ENCODE data around the gene GNAQ.

The GNAQ gene

DNA sequence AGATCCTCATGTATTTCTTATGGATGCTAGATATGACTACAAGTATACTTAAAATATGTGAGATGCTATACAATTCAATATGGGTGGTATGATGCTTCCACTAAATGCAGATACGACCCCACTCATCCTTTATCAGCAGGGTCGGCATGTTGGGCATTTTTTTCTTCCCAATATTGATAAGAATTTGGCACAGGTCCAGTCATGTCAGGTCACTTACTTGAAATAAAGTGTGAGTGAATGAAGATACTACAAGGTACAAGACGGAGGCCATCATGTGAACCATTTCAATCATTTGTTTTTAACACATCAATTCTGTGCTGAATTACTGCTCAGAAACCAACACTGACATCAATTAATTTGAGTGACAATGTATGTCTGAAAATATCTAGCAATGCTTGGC, 236.6 kb downstream of the GNAQ start:
- no peaks in the 10 kb centered on the region for H3F3A ChIP-seq (ENCODE audit: control insufficient read depth, insufficient read depth)
- H3K4me2 ChIP-seq (ENCODE audit: low read length): no peak overlapping the region
- no peaks in the 10 kb centered on the region for H3K36me3 ChIP-seq (ENCODE audit: control insufficient read depth, low read length)
- no peaks in the 10 kb centered on the region for H3K9me3 ChIP-seq (ENCODE audit: control insufficient read depth, insufficient read depth, low read length)
- no peaks in the 10 kb centered on the region for H3K4me1 ChIP-seq (ENCODE audit: control insufficient read depth, low read length)
- no peaks in the 10 kb centered on the region for H3K79me2 ChIP-seq (ENCODE audit: control insufficient read depth, low read length)
- TF ChIP-seq CTCF (IDR thresholded peaks at IDR 0.05; ENCODE audit: low read depth, low read length, poor library complexity, severe bottlenecking) (no peak), EZH2phosphoT487 (IDR thresholded peaks at IDR 0.05; ENCODE audit: borderline replicate concordance, low read length) (no peak)
- no peak overlapping the region for H3K27ac ChIP-seq (ENCODE audit: low read depth, low read length)
- no peak overlapping the region for H3K4me3 ChIP-seq (ENCODE audit: low read length)
- no peaks in the 10 kb centered on the region for H4K20me1 ChIP-seq (ENCODE audit: control insufficient read depth, insufficient read depth, low read depth, low read length)
- peaks cover 4% of the 10 kb centered on the region; the same call in 1 of the 2 replicates for H3K27me3 ChIP-seq (ENCODE audit: control insufficient read depth, low read length)
- no peaks in the 10 kb centered on the region for H3K9me2 ChIP-seq (replicated peaks; ENCODE audit: control insufficient read depth, low read length)

- H3F3A ChIP-seq (ENCODE audit: control insufficient read depth, insufficient read depth): no peaks in the 10 kb centered on the region
- no peaks in the 10 kb centered on the region for H3K36me3 ChIP-seq (ENCODE audit: control insufficient read depth, low read length)
- H3K4me1 ChIP-seq (ENCODE audit: control insufficient read depth, low read length): no peaks in the 10 kb centered on the region
- H3K9me2 ChIP-seq (replicated peaks; ENCODE audit: control insufficient read depth, low read length): no peaks in the 10 kb centered on the region
- no peak overlapping the region for H3K4me3 ChIP-seq (ENCODE audit: low read length)
- TF ChIP-seq EZH2phosphoT487 (IDR thresholded peaks at IDR 0.05; ENCODE audit: borderline replicate concordance, low read length): no peak
- no peak for TF ChIP-seq CTCF (IDR thresholded peaks at IDR 0.05; ENCODE audit: low read depth, low read length, poor library complexity, severe bottlenecking)
- no peak overlapping the region for H3K4me2 ChIP-seq (ENCODE audit: low read length)
- no peaks in the 10 kb centered on the region for H3K79me2 ChIP-seq (ENCODE audit: control insufficient read depth, low read length)
- H4K20me1 ChIP-seq (ENCODE audit: control insufficient read depth, insufficient read depth, low read depth, low read length): no peaks in the 10 kb centered on the region
- H3K27ac ChIP-seq (ENCODE audit: low read depth, low read length): no peak overlapping the region
- peaks cover 4% of the 10 kb centered on the region; the same call in 1 of the 2 replicates for H3K27me3 ChIP-seq (ENCODE audit: control insufficient read depth, low read length)
- no peaks in the 10 kb centered on the region for H3K9me3 ChIP-seq (ENCODE audit: control insufficient read depth, insufficient read depth, low read length)
Measured at GRCh38 chr9:77793849-77794248, 237.8 kb downstream of the GNAQ start.

GRCh38 chr9:77789891-77790290, 241.7 kb downstream of the GNAQ start:
- no peaks in the 10 kb centered on the region for H3K9me3 ChIP-seq (ENCODE audit: control insufficient read depth, insufficient read depth, low read length)
- H3K27me3 ChIP-seq (ENCODE audit: control insufficient read depth, low read length): peaks cover 4% of the 10 kb centered on the region; the same call in 1 of the 2 replicates
- H3K4me1 ChIP-seq (ENCODE audit: control insufficient read depth, low read length): no peaks in the 10 kb centered on the region
- TF ChIP-seq EZH2phosphoT487 (IDR thresholded peaks at IDR 0.05; ENCODE audit: borderline replicate concordance, low read length): no peak
- no peak for TF ChIP-seq CTCF (IDR thresholded peaks at IDR 0.05; ENCODE audit: low read depth, low read length, poor library complexity, severe bottlenecking)
- no peak overlapping the region for H3K27ac ChIP-seq (ENCODE audit: low read depth, low read length)
- no peak overlapping the region for H3K4me3 ChIP-seq (ENCODE audit: low read length)
- H3K4me2 ChIP-seq (ENCODE audit: low read length): no peak overlapping the region
- no peaks in the 10 kb centered on the region for H3K79me2 ChIP-seq (ENCODE audit: control insufficient read depth, low read length)
- no peaks in the 10 kb centered on the region for H3F3A ChIP-seq (ENCODE audit: control insufficient read depth, insufficient read depth)
- H4K20me1 ChIP-seq (ENCODE audit: control insufficient read depth, insufficient read depth, low read depth, low read length): no peaks in the 10 kb centered on the region
- H3K36me3 ChIP-seq (ENCODE audit: control insufficient read depth, low read length): no peaks in the 10 kb centered on the region
- no peaks in the 10 kb centered on the region for H3K9me2 ChIP-seq (replicated peaks; ENCODE audit: control insufficient read depth, low read length)

Measured in DOHH2 (cell line).